Caco-2 (cell line): ENCODE results near the gene MOCS1. TPM values are rescaled to one million over a fixed set of nuclear protein-coding genes. Genes with fewer than 3 reads are reported as not detected.

Source experiments
- BruUV-seq: library from RNA; stranded (reverse); fragments of 400-500 nt; replicated peaks from 2 replicates; lab custom pipeline; 2021; lab: Mats Ljungman, UMichigan
- CTCF ChIA-PET: fragments of 300-600 bp; sonication (Branson Sonifier 250); formaldehyde crosslinking; loops from one replicate; lab custom pipeline; 2022; ENCODE audit warnings: antibody characterized with exemption; lab: Charles Lee
- POLR2A ChIA-PET: fragments of 300-600 bp; sonication (Branson Sonifier 250); formaldehyde crosslinking; loops from one replicate; lab custom pipeline; 2022; ENCODE audit warnings: antibody characterized with exemption; lab: Charles Lee
- DNase-seq, 2 experiments: peaks; one replicate each; pipeline versions ENCODE4 v3.0.0 to v3.0.0-alpha.2; 2020 to 2022
- H3K27me3 ChIP-seq: replicated peaks from 2 replicates; pipeline ENCODE4 v1.6.0; 2011; ENCODE audit warnings: low read length; ENCODE audit not compliant: control insufficient read depth, insufficient read depth
- H3K36me3 ChIP-seq: 2 replicates; pipeline ENCODE4 v1.5.1; 2011; ENCODE audit warnings: low read length; ENCODE audit not compliant: control insufficient read depth, insufficient read depth
- H3K4me1 ChIP-seq: fragments of 250-450 bp; sonication (Bioruptor Pico); 2 replicates; pipeline ENCODE4 v1.5.1; 2020; ENCODE audit warnings: mild to moderate bottlenecking
- H3K4me3 ChIP-seq: 2 replicates; pipeline ENCODE4 v1.5.1; 2011; ENCODE audit warnings: low read depth, mild to moderate bottlenecking, control low read depth, low read length
- H3K9me3 ChIP-seq: fragments of 250-450 bp; sonication (Bioruptor Pico); 2 replicates; pipeline ENCODE4 v1.5.1; 2020; ENCODE audit warnings: mild to moderate bottlenecking, moderate library complexity
- H3K27ac Mint-ChIP-seq: one replicate; pipeline ENCODE4 v1.8.0; 2022; ENCODE audit warnings: mixed read lengths; ENCODE audit not compliant: unreplicated experiment
- H3K27me3 Mint-ChIP-seq: one replicate; pipeline ENCODE4 v1.8.0; 2022; ENCODE audit warnings: mixed read lengths; ENCODE audit not compliant: insufficient read depth, unreplicated experiment
- H3K36me3 Mint-ChIP-seq: one replicate; pipeline ENCODE4 v1.8.0; 2022; ENCODE audit warnings: mild to moderate bottlenecking, mixed read lengths; ENCODE audit not compliant: insufficient read depth, unreplicated experiment
- H3K4me1 Mint-ChIP-seq: one replicate; pipeline ENCODE4 v1.8.0; 2022; ENCODE audit warnings: low read depth, mixed read lengths; ENCODE audit not compliant: unreplicated experiment
- H3K4me3 Mint-ChIP-seq: one replicate; pipeline ENCODE4 v1.8.0; 2022; ENCODE audit warnings: mild to moderate bottlenecking, moderate library complexity, mixed read lengths; ENCODE audit not compliant: unreplicated experiment
- H3K9me3 Mint-ChIP-seq: one replicate; pipeline ENCODE4 v1.8.0; 2022; ENCODE audit warnings: mixed read lengths; ENCODE audit not compliant: unreplicated experiment
- CTCF ChIP-seq, 2 experiments: fragments of 200-600 bp in 1 of 2; IDR thresholded peaks; 1 replicate in 1 of 2; 2 replicates in 1 of 2; pipeline versions ENCODE4 v1.5.1 to v1.8.0; 2011 to 2022; ENCODE audit warnings: antibody characterized with exemption in 1 of 2, control low read depth in 1 of 2, inconsistent platforms in 1 of 2, low read depth in 1 of 2, low read length in 1 of 2, mild to moderate bottlenecking in 1 of 2, moderate library complexity in 1 of 2; ENCODE audit not compliant: insufficient read depth in 1 of 2, severe bottlenecking in 1 of 2, unreplicated experiment in 1 of 2
- intact Hi-C: fragments of 100-400 bp; cut with micrococcal nuclease; formaldehyde crosslinking; loops from one replicate; pipeline ENCODE4 v1.10.0; 2022; ENCODE audit not compliant: unreplicated experiment
- total RNA-seq: library from RNA; stranded (reverse); gene quantifications from 2 replicates; pipeline ENCODE4 v1.2.3, GENCODE V29; 2022

MOCS1 gene
- total RNA-seq, 1 experiment from 2014 or later, result 44.7 TPM

GRCh38 chr6:39931607-39932006 lies 2.7 kb downstream of the MOCS1 start:
- Histone ChIP-seq H3K9me3 (peaks cover 9% of the 10 kb centered on the region), H3K27me3 (no peaks in the 10 kb centered on the region), H3K36me3 (peaks cover 6% of the 10 kb centered on the region), H3K4me1 (peaks cover 10% of the 10 kb centered on the region; the same call in 1 of the 2 replicates), H3K4me3 (0 out of 2 replicates have a peak overlapping the region, but pooled peaks have one; percentile 13)
- CTCF ChIA-PET, result no interaction called here
- Mint-ChIP-seq H3K4me3 (peak overlapping the region; percentile 32), H3K36me3 (peaks cover 42% of the 10 kb centered on the region), H3K27ac (peak overlapping the region; percentile 41), H3K9me3 (peaks cover 9% of the 10 kb centered on the region), H3K4me1 (peaks cover 7% of the 10 kb centered on the region), H3K27me3 (no peaks in the 10 kb centered on the region)
- intact Hi-C loops, result no loop called here
- BruUV-seq, result no TSS peak
- DNase-seq, result no peak
- POLR2A ChIA-PET, result no interaction called here
- no peak for TF ChIP-seq CTCF (IDR thresholded peaks at IDR 0.05; ENCODE audit: insufficient read depth in 1 of 2, low read depth in 1 of 2, low read length in 1 of 2, severe bottlenecking in 1 of 2, unreplicated experiment in 1 of 2)

- no peak overlapping the region for H3K4me3 Mint-ChIP-seq
- Histone ChIP-seq H3K9me3 (peaks cover 15% of the 10 kb centered on the region), H3K4me1 (peaks cover 10% of the 10 kb centered on the region; the same call in 1 of the 2 replicates), H3K27me3 (no peaks in the 10 kb centered on the region), H3K36me3 (peaks cover 9% of the 10 kb centered on the region), H3K4me3 (no peak overlapping the region)
- H3K9me3 Mint-ChIP-seq, result peaks cover 9% of the 10 kb centered on the region
- DNase-seq, result no peak
- POLR2A ChIA-PET, result no interaction called here
- H3K27me3 Mint-ChIP-seq, result peaks cover 4% of the 10 kb centered on the region
- TF ChIP-seq CTCF (IDR thresholded peaks at IDR 0.05; ENCODE audit: insufficient read depth in 1 of 2, low read depth in 1 of 2, low read length in 1 of 2, severe bottlenecking in 1 of 2, unreplicated experiment in 1 of 2), result no peak
- no TSS peak for BruUV-seq
- CTCF ChIA-PET, result no interaction called here
- H3K4me1 Mint-ChIP-seq, result peaks cover 7% of the 10 kb centered on the region
- intact Hi-C loops, result no loop called here
- no peak overlapping the region for H3K27ac Mint-ChIP-seq
- H3K36me3 Mint-ChIP-seq, result peaks cover 53% of the 10 kb centered on the region
Observed at GRCh38 chr6:39930540-39930939, 3.7 kb downstream of the MOCS1 start.

DNA sequence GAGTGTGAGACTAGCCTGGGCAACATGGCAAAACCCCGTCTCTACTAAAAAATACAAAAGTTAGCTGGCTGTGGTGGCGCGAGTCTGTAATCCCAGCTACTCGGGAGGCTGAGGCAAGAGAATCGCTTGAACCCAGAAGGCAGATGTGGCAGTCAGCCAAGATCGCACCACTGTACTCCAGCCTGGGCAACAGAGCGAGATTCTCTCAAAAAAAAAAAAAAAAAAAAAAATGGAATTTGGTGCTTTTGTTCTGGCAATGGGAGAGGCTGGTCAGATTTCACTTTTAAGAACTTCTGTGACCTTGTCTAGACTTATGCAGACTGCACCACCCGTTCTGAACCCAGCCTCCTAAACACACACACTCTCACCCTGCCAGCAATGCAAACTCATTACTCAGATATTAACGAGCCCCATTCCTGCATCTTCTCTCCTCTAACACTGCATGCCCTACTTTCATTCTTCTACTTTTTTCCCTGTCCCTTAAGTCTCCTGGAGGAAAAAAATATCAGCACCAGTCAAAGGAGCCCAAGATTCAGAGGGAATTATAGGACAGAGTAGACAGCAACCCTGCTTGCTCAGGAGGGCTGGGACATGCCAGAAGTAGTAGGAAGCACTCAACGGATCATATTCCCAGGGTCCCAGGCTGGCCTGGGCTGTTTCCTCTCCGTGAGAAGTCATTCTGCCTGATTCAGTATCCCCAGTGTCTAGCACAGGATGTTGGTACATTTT lies 4.4 kb downstream of the MOCS1 start:
- intact Hi-C loops, result no loop called here
- peaks cover 7% of the 10 kb centered on the region for H3K4me1 Mint-ChIP-seq
- H3K9me3 Mint-ChIP-seq, result peaks cover 9% of the 10 kb centered on the region
- H3K27ac Mint-ChIP-seq, result peak overlapping the region; percentile 31
- no peak for DNase-seq
- peaks cover 59% of the 10 kb centered on the region for H3K36me3 Mint-ChIP-seq
- no peak overlapping the region for H3K4me3 Mint-ChIP-seq
- BruUV-seq, result no TSS peak
- peaks cover 15% of the 10 kb centered on the region for H3K36me3 ChIP-seq
- H3K27me3 Mint-ChIP-seq, result peaks cover 6% of the 10 kb centered on the region
- no peaks in the 10 kb centered on the region for H3K27me3 ChIP-seq
- no peak for TF ChIP-seq CTCF (IDR thresholded peaks at IDR 0.05; ENCODE audit: insufficient read depth in 1 of 2, low read depth in 1 of 2, low read length in 1 of 2, severe bottlenecking in 1 of 2, unreplicated experiment in 1 of 2)
- H3K9me3 ChIP-seq, result peaks cover 15% of the 10 kb centered on the region
- ChIA-PET CTCF (no interaction called here), POLR2A (no interaction called here)
- no peak overlapping the region for H3K4me3 ChIP-seq
- peaks cover 10% of the 10 kb centered on the region; the same call in 1 of the 2 replicates for H3K4me1 ChIP-seq
